Stomach (tissue), 4 donors: ENCODE results near the gene SPTBN2.

Experiments used
- EP300 ChIP-seq: sonication (generic); formaldehyde crosslinking; IDR thresholded peaks from one replicate; pipeline ENCODE4 v1.6.1; 2017; ENCODE audit warnings: antibody characterized with exemption
- TF ChIP-seq, protein P1 (sequence below), 7 experiments: fragments of 450-650 bp in 4 of 7; fragments of 200-600 bp in 3 of 7; sonication (generic) in 3 of 7; IDR thresholded peaks; one replicate each; pipeline ENCODE4 v1.5.1; 2016 to 2019; ENCODE audit warnings: antibody characterized with exemption in 7 of 7, control low read depth in 2 of 7, mild to moderate bottlenecking in 1 of 7

- no peak for TF ChIP-seq EP300
- TF ChIP-seq, protein P1, sequence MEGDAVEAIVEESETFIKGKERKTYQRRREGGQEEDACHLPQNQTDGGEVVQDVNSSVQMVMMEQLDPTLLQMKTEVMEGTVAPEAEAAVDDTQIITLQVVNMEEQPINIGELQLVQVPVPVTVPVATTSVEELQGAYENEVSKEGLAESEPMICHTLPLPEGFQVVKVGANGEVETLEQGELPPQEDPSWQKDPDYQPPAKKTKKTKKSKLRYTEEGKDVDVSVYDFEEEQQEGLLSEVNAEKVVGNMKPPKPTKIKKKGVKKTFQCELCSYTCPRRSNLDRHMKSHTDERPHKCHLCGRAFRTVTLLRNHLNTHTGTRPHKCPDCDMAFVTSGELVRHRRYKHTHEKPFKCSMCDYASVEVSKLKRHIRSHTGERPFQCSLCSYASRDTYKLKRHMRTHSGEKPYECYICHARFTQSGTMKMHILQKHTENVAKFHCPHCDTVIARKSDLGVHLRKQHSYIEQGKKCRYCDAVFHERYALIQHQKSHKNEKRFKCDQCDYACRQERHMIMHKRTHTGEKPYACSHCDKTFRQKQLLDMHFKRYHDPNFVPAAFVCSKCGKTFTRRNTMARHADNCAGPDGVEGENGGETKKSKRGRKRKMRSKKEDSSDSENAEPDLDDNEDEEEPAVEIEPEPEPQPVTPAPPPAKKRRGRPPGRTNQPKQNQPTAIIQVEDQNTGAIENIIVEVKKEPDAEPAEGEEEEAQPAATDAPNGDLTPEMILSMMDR (IDR thresholded peaks at IDR 0.05) = no peak
Measured at GRCh38 chr11:66734215-66734614, 5.2 kb upstream of the SPTBN2 start.
